Calu3 (cell line): ENCODE data around the gene PEAK3. TPM values are rescaled to one million over a fixed set of nuclear protein-coding genes. Genes with fewer than 3 reads are reported as not detected.

ENCODE experiments used
- BruUV-seq: library from RNA; stranded (reverse); fragments of 400-500 nt; replicated peaks from 2 replicates; lab custom pipeline; 2021; lab: Mats Ljungman, UMichigan
- CTCF ChIA-PET: fragments of 300-600 bp; sonication (Branson Sonifier 250); formaldehyde crosslinking; loops from one replicate; lab custom pipeline; 2022; ENCODE audit warnings: antibody characterized with exemption; lab: Charles Lee
- DNase-seq: peaks from one replicate; pipeline ENCODE4 v3.0.0; 2022
- H3K27ac Mint-ChIP-seq: one replicate; pipeline ENCODE4 v1.8.0; 2022; ENCODE audit warnings: mixed read lengths; ENCODE audit not compliant: unreplicated experiment
- H3K27me3 Mint-ChIP-seq: one replicate; pipeline ENCODE4 v1.8.0; 2022; ENCODE audit warnings: mixed read lengths; ENCODE audit not compliant: unreplicated experiment
- H3K36me3 Mint-ChIP-seq: one replicate; pipeline ENCODE4 v1.8.0; 2022; ENCODE audit warnings: mild to moderate bottlenecking, moderate library complexity, mixed read lengths; ENCODE audit not compliant: insufficient read depth, unreplicated experiment
- H3K4me1 Mint-ChIP-seq: one replicate; pipeline ENCODE4 v1.8.0; 2022; ENCODE audit warnings: mild to moderate bottlenecking, low read depth, mixed read lengths; ENCODE audit not compliant: unreplicated experiment
- H3K4me3 Mint-ChIP-seq: one replicate; pipeline ENCODE4 v1.8.0; 2022; ENCODE audit warnings: mild to moderate bottlenecking, low read depth, moderate library complexity, mixed read lengths; ENCODE audit not compliant: unreplicated experiment
- H3K9me3 Mint-ChIP-seq: one replicate; pipeline ENCODE4 v1.8.0; 2022; ENCODE audit warnings: low read depth, mixed read lengths; ENCODE audit not compliant: unreplicated experiment
- intact Hi-C: fragments of 100-400 bp; cut with micrococcal nuclease; formaldehyde crosslinking; loops from one replicate; pipeline ENCODE4 v1.10.0; 2022; ENCODE audit not compliant: unreplicated experiment
- total RNA-seq: library from RNA; stranded (reverse); gene quantifications from 2 replicates; pipeline ENCODE4 v1.2.3, GENCODE V29; 2022
- TF ChIP-seq, protein P1 (sequence below): fragments of 200-600 bp; IDR thresholded peaks from one replicate; pipeline ENCODE4 v1.8.0; 2022; ENCODE audit warnings: antibody characterized with exemption; ENCODE audit not compliant: unreplicated experiment

PEAK3 gene
- total RNA-seq, 1 experiment from 2014 or later = not detected

- Mint-ChIP-seq H3K27me3 (no peaks in the 10 kb centered on the region), H3K4me1 (no peaks in the 10 kb centered on the region), H3K4me3 (no peak overlapping the region), H3K27ac (no peak overlapping the region), H3K9me3 (no peaks in the 10 kb centered on the region), H3K36me3 (peaks cover 26% of the 10 kb centered on the region)
- TF ChIP-seq, protein P1, sequence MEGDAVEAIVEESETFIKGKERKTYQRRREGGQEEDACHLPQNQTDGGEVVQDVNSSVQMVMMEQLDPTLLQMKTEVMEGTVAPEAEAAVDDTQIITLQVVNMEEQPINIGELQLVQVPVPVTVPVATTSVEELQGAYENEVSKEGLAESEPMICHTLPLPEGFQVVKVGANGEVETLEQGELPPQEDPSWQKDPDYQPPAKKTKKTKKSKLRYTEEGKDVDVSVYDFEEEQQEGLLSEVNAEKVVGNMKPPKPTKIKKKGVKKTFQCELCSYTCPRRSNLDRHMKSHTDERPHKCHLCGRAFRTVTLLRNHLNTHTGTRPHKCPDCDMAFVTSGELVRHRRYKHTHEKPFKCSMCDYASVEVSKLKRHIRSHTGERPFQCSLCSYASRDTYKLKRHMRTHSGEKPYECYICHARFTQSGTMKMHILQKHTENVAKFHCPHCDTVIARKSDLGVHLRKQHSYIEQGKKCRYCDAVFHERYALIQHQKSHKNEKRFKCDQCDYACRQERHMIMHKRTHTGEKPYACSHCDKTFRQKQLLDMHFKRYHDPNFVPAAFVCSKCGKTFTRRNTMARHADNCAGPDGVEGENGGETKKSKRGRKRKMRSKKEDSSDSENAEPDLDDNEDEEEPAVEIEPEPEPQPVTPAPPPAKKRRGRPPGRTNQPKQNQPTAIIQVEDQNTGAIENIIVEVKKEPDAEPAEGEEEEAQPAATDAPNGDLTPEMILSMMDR = no peak
- CTCF ChIA-PET = interaction anchor here (0.6 kb wide), 1 partner anchor 19 kb away, joined by 3 read pairs; no protein-coding TSS in a partner anchor
- no peak for DNase-seq
- intact Hi-C loops = no loop called here
- TSS peak; percentile 61 for BruUV-seq
These were observed 33.6 kb downstream of the PEAK3 start for GRCh38 chr19:2248136-2249009.

DNA sequence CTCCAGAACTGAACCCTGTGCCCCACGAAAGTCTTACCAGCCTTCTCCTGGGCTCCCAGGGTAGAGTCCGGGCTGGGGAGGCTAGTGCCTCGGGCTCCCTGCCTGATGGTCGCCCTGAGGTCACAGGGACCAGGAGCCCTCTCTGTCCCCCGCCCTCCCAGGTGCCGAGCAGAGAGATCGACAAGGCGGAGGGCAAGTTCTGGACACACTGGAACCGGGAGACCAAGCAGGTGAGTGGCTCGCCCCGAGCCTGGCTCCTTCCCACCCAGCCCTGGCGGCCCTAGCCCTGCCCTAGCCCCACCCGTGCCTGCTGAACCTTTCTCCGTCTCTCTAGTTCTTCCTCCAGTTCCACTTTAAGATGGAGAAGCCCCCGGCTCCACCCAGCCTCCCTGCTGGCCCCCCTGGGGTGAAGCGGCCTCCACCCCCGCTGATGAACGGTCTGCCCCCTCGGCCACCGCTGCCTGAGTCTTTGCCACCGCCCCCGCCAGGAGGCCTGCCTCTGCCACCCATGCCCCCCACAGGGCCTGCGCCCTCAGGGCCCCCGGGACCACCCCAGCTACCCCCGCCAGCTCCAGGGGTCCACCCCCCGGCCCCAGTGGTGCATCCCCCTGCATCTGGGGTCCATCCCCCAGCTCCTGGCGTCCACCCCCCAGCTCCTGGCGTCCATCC, 34.4 kb downstream of the PEAK3 start:
- Mint-ChIP-seq H3K27me3 (no peaks in the 10 kb centered on the region), H3K4me1 (no peaks in the 10 kb centered on the region), H3K27ac (no peak overlapping the region), H3K36me3 (peaks cover 28% of the 10 kb centered on the region), H3K9me3 (no peaks in the 10 kb centered on the region), H3K4me3 (no peak overlapping the region)
- no TSS peak for BruUV-seq
- no peak for DNase-seq
- intact Hi-C loops = no loop called here
- CTCF ChIA-PET = interaction anchor here (0.6 kb wide), 1 partner anchor 18 kb away, joined by 3 read pairs; no protein-coding TSS in a partner anchor
- TF ChIP-seq, protein P1 = no peak

DNA sequence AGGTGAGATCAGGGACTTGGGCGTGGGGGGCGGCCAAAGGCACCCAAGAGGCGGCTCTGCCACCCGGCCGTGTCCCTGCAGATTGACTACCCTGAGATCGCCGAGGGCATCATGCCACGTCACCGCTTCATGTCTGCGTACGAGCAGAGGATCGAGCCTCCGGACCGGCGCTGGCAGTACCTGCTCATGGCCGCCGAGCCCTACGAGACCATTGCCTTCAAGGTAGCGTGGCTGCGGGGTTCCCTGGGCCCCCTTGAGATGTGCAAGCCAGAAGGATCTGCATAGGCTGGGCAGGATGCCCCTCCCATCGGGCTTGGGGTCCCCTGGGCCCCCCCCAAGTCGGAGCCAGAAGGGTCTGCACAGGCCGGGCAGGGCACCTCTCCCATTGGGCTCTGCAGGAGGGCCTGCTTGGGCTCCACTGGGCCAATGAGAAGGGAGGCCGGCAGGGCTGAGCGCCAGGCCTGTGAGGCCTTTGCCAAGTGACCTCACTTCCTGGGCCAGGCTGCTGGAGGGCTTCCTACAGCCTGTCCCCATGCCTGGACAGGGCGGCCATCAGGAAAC, 35.1 kb downstream of the PEAK3 start:
- H3K27me3 Mint-ChIP-seq = no peaks in the 10 kb centered on the region
- H3K4me3 Mint-ChIP-seq = no peak overlapping the region
- no peaks in the 10 kb centered on the region for H3K4me1 Mint-ChIP-seq
- no peak overlapping the region for H3K27ac Mint-ChIP-seq
- CTCF ChIA-PET = no interaction called here
- H3K36me3 Mint-ChIP-seq = peaks cover 25% of the 10 kb centered on the region
- no peaks in the 10 kb centered on the region for H3K9me3 Mint-ChIP-seq
- TF ChIP-seq, protein P1 = no peak
- no TSS peak for BruUV-seq
- DNase-seq = peak; percentile 25
- intact Hi-C loops = no loop called here

- intact Hi-C loops = no loop called here
- CTCF ChIA-PET = no interaction called here
- H3K36me3 Mint-ChIP-seq = peaks cover 25% of the 10 kb centered on the region
- no peak overlapping the region for H3K4me3 Mint-ChIP-seq
- TF ChIP-seq, protein P1 = no peak
- peaks cover 6% of the 10 kb centered on the region for H3K4me1 Mint-ChIP-seq
- no TSS peak for BruUV-seq
- no peaks in the 10 kb centered on the region for H3K27me3 Mint-ChIP-seq
- no peak for DNase-seq
- H3K27ac Mint-ChIP-seq = no peak overlapping the region
- no peaks in the 10 kb centered on the region for H3K9me3 Mint-ChIP-seq
These were observed 35.9 kb downstream of the PEAK3 start for GRCh38 chr19:2246014-2246620.
